ENCODE results near the gene APOL4. TPM values are rescaled to one million over a fixed set of nuclear protein-coding genes. Genes with fewer than 3 reads are reported as not detected.
"Not testable (repeated sequence)": the region's sequence is repeated elsewhere in the genome, so short reads cannot be mapped to it uniquely, and the experiment has no call there.

The APOL4 gene
- total RNA-seq, 2 experiments from 2014 or later = 7.5 to 7.6 TPM

GRCh38 chr22:36238373-36239149, 37.0 kb upstream of the APOL4 start:
- CTCF ChIA-PET = interaction anchor here (0.8 to 3.8 kb wide), 34 partner anchors 9 to 248 kb away, joined by 3 to 65 read pairs (median 4); partner anchors contain the start of genes APOL1, APOL3 and APOL4
- DNase-seq = no peak
- H3K4me1 Mint-ChIP-seq = peaks cover 55% of the 10 kb centered on the region
- peaks cover 3% of the 10 kb centered on the region for H3K27me3 Mint-ChIP-seq
- peak overlapping the region; percentile 95 for H3K4me3 Mint-ChIP-seq
- peak overlapping the region; percentile 91 for H3K27ac Mint-ChIP-seq
- H3K9me3 Mint-ChIP-seq = peaks cover 8% of the 10 kb centered on the region
- H3K36me3 Mint-ChIP-seq (ENCODE audit: low read depth) = peaks cover 56% of the 10 kb centered on the region
- POLR2A ChIA-PET = interaction anchor here (0.7 to 4.4 kb wide), 20 partner anchors 10 to 590 kb away, joined by 3 to 48 read pairs (median 4); partner anchors contain the start of genes APOL1, APOL3, APOL6 and FOXRED2

GRCh38 chr22:36237462-36238372, 36.1 kb upstream of the APOL4 start:
- no peak for DNase-seq
- peak overlapping the region; percentile 95 for H3K4me3 Mint-ChIP-seq
- peaks cover 64% of the 10 kb centered on the region for H3K4me1 Mint-ChIP-seq
- no peaks in the 10 kb centered on the region for H3K27me3 Mint-ChIP-seq
- peak overlapping the region; percentile 91 for H3K27ac Mint-ChIP-seq
- H3K9me3 Mint-ChIP-seq = peaks cover 8% of the 10 kb centered on the region
- ChIA-PET POLR2A (interaction anchor here (0.7 to 4.4 kb wide), 16 partner anchors 11 to 249 kb away, joined by 3 to 48 read pairs (median 3); partner anchors contain the start of genes APOL1, APOL3 and MYH9), CTCF (interaction anchor here (0.8 to 3.8 kb wide), 19 partner anchors 8 to 248 kb away, joined by 3 to 65 read pairs (median 6); partner anchors contain the start of genes APOL1 and APOL3)
- H3K36me3 Mint-ChIP-seq (ENCODE audit: low read depth) = peaks cover 64% of the 10 kb centered on the region

- Mint-ChIP-seq H3K27ac (peak overlapping the region; percentile 40), H3K4me1 (peaks cover 70% of the 10 kb centered on the region), H3K27me3 (no peaks in the 10 kb centered on the region), H3K4me3 (peak overlapping the region; percentile 95), H3K9me3 (peaks cover 8% of the 10 kb centered on the region), H3K36me3 (ENCODE audit: low read depth) (peaks cover 69% of the 10 kb centered on the region)
- ChIA-PET POLR2A (interaction anchor here (0.7 to 4.4 kb wide), 8 partner anchors 10 to 97 kb away, joined by 3 to 48 read pairs (median 5); partner anchors contain the start of genes APOL1 and APOL3), CTCF (interaction anchor here (1.1 to 1.7 kb wide), 10 partner anchors 10 to 234 kb away, joined by 3 to 8 read pairs (median 4); no protein-coding TSS in a partner anchor)
- no peak for DNase-seq
Observed at GRCh38 chr22:36236388-36237319, 35.0 kb upstream of the APOL4 start.

- peaks cover 75% of the 10 kb centered on the region for H3K4me1 Mint-ChIP-seq
- ChIA-PET POLR2A (interaction anchor here (1.2 to 1.7 kb wide), 2 partner anchors 73 to 75 kb away, joined by 3 to 7 read pairs; partner anchors contain the start of gene APOL3), CTCF (interaction anchor here (1.3 to 1.6 kb wide), 4 partner anchors 9 to 51 kb away, joined by 3 to 6 read pairs (median 4); no protein-coding TSS in a partner anchor)
- H3K9me3 Mint-ChIP-seq = peaks cover 8% of the 10 kb centered on the region
- DNase-seq = no peak
- peaks cover 80% of the 10 kb centered on the region for H3K36me3 Mint-ChIP-seq (ENCODE audit: low read depth)
- peak overlapping the region; percentile 52 for H3K4me3 Mint-ChIP-seq
- no peaks in the 10 kb centered on the region for H3K27me3 Mint-ChIP-seq
- H3K27ac Mint-ChIP-seq = peak overlapping the region; percentile 25
Observed at GRCh38 chr22:36235585-36235984, 34.0 kb upstream of the APOL4 start.

- Mint-ChIP-seq H3K27ac (peak overlapping the region; percentile 58), H3K9me3 (peaks cover 8% of the 10 kb centered on the region), H3K27me3 (no peaks in the 10 kb centered on the region), H3K4me3 (peak overlapping the region; percentile 27), H3K36me3 (ENCODE audit: low read depth) (peaks cover 87% of the 10 kb centered on the region), H3K4me1 (peaks cover 70% of the 10 kb centered on the region)
- ChIA-PET POLR2A (no interaction called here), CTCF (interaction anchor here (1.4 to 1.6 kb wide), 2 partner anchors 18 to 43 kb away, joined by 3 to 6 read pairs; no protein-coding TSS in a partner anchor)
- DNase-seq = no peak
Observed at GRCh38 chr22:36234919-36235318, 33.3 kb upstream of the APOL4 start.

GRCh38 chr22:36234213-36234612, 32.6 kb upstream of the APOL4 start:
- Mint-ChIP-seq H3K4me1 (peaks cover 65% of the 10 kb centered on the region), H3K27ac (peak overlapping the region; percentile 4), H3K9me3 (peaks cover 8% of the 10 kb centered on the region), H3K36me3 (ENCODE audit: low read depth) (peaks cover 90% of the 10 kb centered on the region), H3K4me3 (no peak overlapping the region), H3K27me3 (no peaks in the 10 kb centered on the region)
- no peak for DNase-seq
- CTCF ChIA-PET = no interaction called here
- POLR2A ChIA-PET = no interaction called here

GRCh38 chr22:36233796-36234195, 32.2 kb upstream of the APOL4 start:
- ChIA-PET POLR2A (no interaction called here), CTCF (no interaction called here)
- no peak for DNase-seq
- Mint-ChIP-seq H3K36me3 (ENCODE audit: low read depth) (peaks cover 93% of the 10 kb centered on the region), H3K4me1 (peaks cover 65% of the 10 kb centered on the region), H3K4me3 (no peak overlapping the region), H3K27me3 (no peaks in the 10 kb centered on the region), H3K9me3 (peaks cover 8% of the 10 kb centered on the region), H3K27ac (no peak overlapping the region)

- no peak for DNase-seq
- Mint-ChIP-seq H3K27me3 (no peaks in the 10 kb centered on the region), H3K4me3 (no peak overlapping the region), H3K36me3 (ENCODE audit: low read depth) (peaks cover 94% of the 10 kb centered on the region), H3K9me3 (peaks cover 8% of the 10 kb centered on the region), H3K27ac (peak overlapping the region; percentile 65), H3K4me1 (peaks cover 65% of the 10 kb centered on the region)
- POLR2A ChIA-PET = no interaction called here
- CTCF ChIA-PET = no interaction called here
Observed at GRCh38 chr22:36232715-36233401, 31.2 kb upstream of the APOL4 start.

- H3K9me3 Mint-ChIP-seq, CTCF ChIA-PET, H3K4me3 Mint-ChIP-seq, H3K27me3 Mint-ChIP-seq, POLR2A ChIA-PET, H3K27ac Mint-ChIP-seq, DNase-seq: not testable (repeated sequence)
- Mint-ChIP-seq H3K36me3 (ENCODE audit: low read depth) (peaks cover 94% of the 10 kb centered on the region), H3K4me1 (peaks cover 50% of the 10 kb centered on the region)
Observed at GRCh38 chr22:36231051-36231450, 29.4 kb upstream of the APOL4 start.

- CTCF ChIA-PET = interaction anchor here (1.2 kb wide), 1 partner anchor 9 kb away, joined by 3 read pairs; no protein-coding TSS in a partner anchor
- POLR2A ChIA-PET = not testable (repeated sequence)
- H3K36me3 Mint-ChIP-seq (ENCODE audit: low read depth) = peaks cover 86% of the 10 kb centered on the region
Observed at GRCh38 chr22:36229649-36230048, 28.0 kb upstream of the APOL4 start.

GRCh38 chr22:36228944-36229343, 27.3 kb upstream of the APOL4 start:
- Mint-ChIP-seq H3K27ac (no peak overlapping the region), H3K27me3 (no peaks in the 10 kb centered on the region)

More at GRCh38 chr22:36229649-36230048, 28.0 kb upstream of the APOL4 start:
- not testable (repeated sequence) for H3K4me3 Mint-ChIP-seq, H3K9me3 Mint-ChIP-seq, DNase-seq, H3K27ac Mint-ChIP-seq, H3K27me3 Mint-ChIP-seq
- peaks cover 36% of the 10 kb centered on the region for H3K4me1 Mint-ChIP-seq

More at GRCh38 chr22:36228944-36229343, 27.3 kb upstream of the APOL4 start:
- Mint-ChIP-seq H3K9me3 (no peaks in the 10 kb centered on the region), H3K4me3 (no peak overlapping the region), H3K36me3 (ENCODE audit: low read depth) (peaks cover 80% of the 10 kb centered on the region), H3K4me1 (peaks cover 29% of the 10 kb centered on the region)
- POLR2A ChIA-PET = interaction anchor here (3.6 kb wide), 1 partner anchor 10 kb away, joined by 20 read pairs; the partner anchor contains the start of gene APOL2
- no peak for DNase-seq
- CTCF ChIA-PET = interaction anchor here (1.2 kb wide), 1 partner anchor 10 kb away, joined by 3 read pairs; no protein-coding TSS in a partner anchor

Measured in activated CD4-positive, alpha-beta memory T cell treated with anti-CD3 and anti-CD28 coated beads, Interleukin-2, amount 10 ng/mL, durations not matched to agents 7 days and 5 days (primary cell).